H1 (cell line): ENCODE measurements around the gene FBXO30. TPM values are rescaled to one million over a fixed set of nuclear protein-coding genes. Genes with fewer than 3 reads are reported as not detected.

Source experiments
- CTCF ChIA-PET: fragments of 300-600 bp; sonication (Branson Sonifier 250); formaldehyde crosslinking; loops from one replicate; lab custom pipeline; 2021; ENCODE audit not compliant: partially characterized antibody; lab: Charles Lee
- POLR2A ChIA-PET: fragments of 300-600 bp; sonication (Branson Sonifier 250); formaldehyde crosslinking; loops from one replicate; lab custom pipeline; 2021; ENCODE audit warnings: inconsistent platforms; ENCODE audit not compliant: partially characterized antibody; lab: Charles Lee
- DNase-seq, 2 experiments: peaks; one replicate each; pipeline versions ENCODE4 v3.0.0 to v3.0.0-alpha.2; 2010 to 2022; ENCODE audit warnings: low spot score in 2 of 2, low read depth in 1 of 2, mixed read lengths in 1 of 2
- FAIRE-seq: peaks from 2 replicates; lab custom pipeline; 2011; peaks lifted over from hg19 to GRCh38; lab: Jason Lieb, UNC
- H2AFZ ChIP-seq: 2 replicates; pipeline ENCODE4 v1.8.1; 2012; ENCODE audit warnings: low read length, inconsistent platforms
- H2AK5ac ChIP-seq: 2 replicates; pipeline ENCODE4 v1.6.1; 2013; ENCODE audit warnings: low read depth, low read length
- H2BK120ac ChIP-seq: replicated peaks from 2 replicates; pipeline ENCODE3; 2013; ENCODE audit warnings: low read depth, low read length, inconsistent platforms
- H2BK12ac ChIP-seq: 2 replicates; pipeline ENCODE4 v1.6.1; 2013; ENCODE audit warnings: low read depth, low read length
- H2BK15ac ChIP-seq: 2 replicates; pipeline ENCODE4 v1.6.1; 2013; ENCODE audit warnings: low read length
- H2BK20ac ChIP-seq: 2 replicates; pipeline ENCODE4 v1.6.1; 2013; ENCODE audit warnings: low read length
- H2BK5ac ChIP-seq: 2 replicates; pipeline ENCODE4 v1.6.1; 2013; ENCODE audit warnings: low read depth, low read length
- H3K14ac ChIP-seq: 2 replicates; pipeline ENCODE4 v1.6.1; 2013; ENCODE audit warnings: inconsistent platforms; ENCODE audit not compliant: insufficient read length
- H3K18ac ChIP-seq: 2 replicates; pipeline ENCODE4 v1.6.1; 2013; ENCODE audit warnings: low read length; ENCODE audit errors: extremely low read depth
- H3K23ac ChIP-seq: 2 replicates; pipeline ENCODE4 v1.6.1; 2013; ENCODE audit warnings: inconsistent platforms; ENCODE audit not compliant: insufficient read length
- H3K23me2 ChIP-seq: 2 replicates; pipeline ENCODE4 v1.6.1; 2013; ENCODE audit warnings: low read depth, low read length
- H3K27ac ChIP-seq: 2 replicates; pipeline ENCODE4 v1.6.1; 2011; ENCODE audit warnings: low read depth, low read length, inconsistent platforms
- H3K27me3 ChIP-seq, 4 experiments: replicated peaks in 1 of 4; 1 replicate in 1 of 4; 2 replicates in 3 of 4; pipeline versions ENCODE4 v1.6.1 to v1.8.1; 2011 to 2013; ENCODE audit warnings: low read length in 3 of 4, mild to moderate bottlenecking in 3 of 4, inconsistent platforms in 2 of 4, mixed read lengths in 2 of 4, moderate library complexity in 1 of 4; ENCODE audit not compliant: control insufficient read depth in 3 of 4, insufficient read depth in 3 of 4; ENCODE audit errors: extremely low read depth in 1 of 4
- H3K36me3 ChIP-seq, 4 experiments: 2 replicates each; pipeline versions ENCODE4 v1.6.1 to v1.8.1; 2011 to 2013; ENCODE audit warnings: mild to moderate bottlenecking in 4 of 4, low read length in 3 of 4, moderate library complexity in 2 of 4, control low read depth in 1 of 4, inconsistent platforms in 1 of 4; ENCODE audit not compliant: insufficient read depth in 4 of 4, control insufficient read depth in 2 of 4
- H3K4ac ChIP-seq: replicated peaks from 2 replicates; pipeline ENCODE3; 2013; ENCODE audit warnings: low read length, low read depth, mixed read lengths, inconsistent platforms; ENCODE audit not compliant: insufficient read length
- H3K4me1 ChIP-seq, 4 experiments: replicated peaks in 1 of 4; 1 replicate in 1 of 4; 2 replicates in 3 of 4; pipeline versions ENCODE4 v1.6.1 to v1.8.1; 2011 to 2013; ENCODE audit warnings: low read length in 3 of 4, inconsistent platforms in 2 of 4, mixed read lengths in 1 of 4; ENCODE audit not compliant: insufficient read depth in 4 of 4, control insufficient read depth in 3 of 4
- H3K4me2 ChIP-seq, 2 experiments: 2 replicates each; pipeline versions ENCODE4 v1.6.1 to v1.8.1; 2011 to 2013; ENCODE audit warnings: low read depth in 2 of 2, low read length in 2 of 2, control low read depth in 1 of 2, inconsistent platforms in 1 of 2, mild to moderate bottlenecking in 1 of 2; ENCODE audit not compliant: insufficient read depth in 1 of 2
- H3K4me3 ChIP-seq, 4 experiments: fragments of 200-600, 300-600 bp in 1 of 4; sonication (generic), shearing (Covaris generic), sonication (Bioruptor Twin) in 1 of 4; 2 replicates each; pipeline versions ENCODE4 v1.5.1 to v1.8.1; 2011 to 2016; ENCODE audit warnings: low read length in 4 of 4, low read depth in 3 of 4, control low read depth in 2 of 4, inconsistent platforms in 2 of 4, mild to moderate bottlenecking in 2 of 4, mixed read lengths in 1 of 4, moderate library complexity in 1 of 4; ENCODE audit not compliant: insufficient read depth in 2 of 4; ENCODE audit errors: extremely low read depth in 1 of 4
- H3K56ac ChIP-seq: replicated peaks from 2 replicates; pipeline ENCODE3; 2013; ENCODE audit warnings: low read depth, mild to moderate bottlenecking, mixed read lengths, low read length, inconsistent platforms; ENCODE audit not compliant: insufficient read length
- H3K79me1 ChIP-seq: 2 replicates; pipeline ENCODE4 v1.6.1; 2013; ENCODE audit warnings: low read depth, low read length, control low read depth
- H3K79me2 ChIP-seq, 2 experiments: 2 replicates each; pipeline versions ENCODE4 v1.6.1 to v1.8.1; 2012 to 2013; ENCODE audit warnings: low read length in 2 of 2, mild to moderate bottlenecking in 2 of 2, inconsistent platforms in 1 of 2; ENCODE audit not compliant: insufficient read depth in 2 of 2, control insufficient read depth in 1 of 2
- H3K9ac ChIP-seq, 4 experiments: replicated peaks in 1 of 4; 1 replicate in 1 of 4; 2 replicates in 3 of 4; pipeline versions ENCODE4 v1.6.1 to v1.8.1; 2011 to 2013; ENCODE audit warnings: low read depth in 3 of 4, low read length in 3 of 4, control low read depth in 2 of 4, mild to moderate bottlenecking in 2 of 4, moderate library complexity in 2 of 4, inconsistent platforms in 1 of 4; ENCODE audit errors: extremely low read depth in 1 of 4
- H3K9me3 ChIP-seq, 2 experiments: 2 replicates each; pipeline versions ENCODE4 v1.6.1 to v1.8.1; 2012 to 2013; ENCODE audit warnings: mild to moderate bottlenecking in 2 of 2, moderate library complexity in 2 of 2, control low read depth in 1 of 2, inconsistent platforms in 1 of 2, low read depth in 1 of 2, low read length in 1 of 2, mixed read lengths in 1 of 2; ENCODE audit not compliant: insufficient read depth in 2 of 2
- H4K20me1 ChIP-seq, 2 experiments: replicated peaks in 1 of 2; 2 replicates each; pipeline versions ENCODE3 to v1.8.1; 2011 to 2013; ENCODE audit warnings: inconsistent platforms in 2 of 2, low read length in 2 of 2, mild to moderate bottlenecking in 1 of 2; ENCODE audit not compliant: insufficient read depth in 2 of 2, control insufficient read depth in 1 of 2
- H4K5ac ChIP-seq: 2 replicates; pipeline ENCODE4 v1.6.1; 2013; ENCODE audit warnings: low read length, low read depth, mixed read lengths, inconsistent platforms; ENCODE audit not compliant: insufficient read length
- H4K8ac ChIP-seq: 2 replicates; pipeline ENCODE4 v1.8.0; 2013; ENCODE audit warnings: mild to moderate bottlenecking, moderate library complexity, low read length, inconsistent platforms; ENCODE audit not compliant: insufficient read depth; ENCODE audit errors: extremely low read depth
- H4K91ac ChIP-seq: replicated peaks from 2 replicates; pipeline ENCODE3; 2013; ENCODE audit warnings: low read length, mixed read lengths, inconsistent platforms; ENCODE audit not compliant: insufficient read length
- KDM1A ChIP-seq: fragments of 200-600, 300-600 bp; sonication (generic); IDR thresholded peaks from 2 replicates; pipeline ENCODE4 v1.7.1; 2016; ENCODE audit warnings: mild to moderate bottlenecking, low read length, borderline replicate concordance
- POLR2AphosphoS5 ChIP-seq: IDR thresholded peaks from 2 replicates; pipeline ENCODE4 v1.6.1; 2011; ENCODE audit warnings: low read depth, low read length
- RBBP5 ChIP-seq: IDR thresholded peaks from 2 replicates; pipeline ENCODE4 v1.7.1; 2012; ENCODE audit warnings: low read depth, mild to moderate bottlenecking, inconsistent platforms, low read length, moderate library complexity, borderline replicate concordance
- SAP30 ChIP-seq: fragments of 300-600 bp; sonication (generic); IDR thresholded peaks from 2 replicates; pipeline ENCODE4 v1.7.1; 2012; ENCODE audit warnings: low read length, moderate library complexity, mild to moderate bottlenecking, inconsistent platforms; ENCODE audit not compliant: insufficient read depth, insufficient replicate concordance
- SUZ12 ChIP-seq: fragments of 200-600 bp; sonication (generic); IDR thresholded peaks from 2 replicates; pipeline ENCODE4 v1.6.1; 2012; ENCODE audit warnings: mild to moderate bottlenecking, inconsistent platforms, low read length, moderate library complexity, mixed read lengths
- TAF7 ChIP-seq: optimal IDR thresholded peaks from 2 replicates; pipeline ENCODE3; 2011; ENCODE audit warnings: low read depth, mild to moderate bottlenecking, inconsistent platforms, low read length, moderate library complexity, borderline replicate concordance
- TBP ChIP-seq: IDR thresholded peaks from 2 replicates; pipeline ENCODE4 v1.6.1; 2011; ENCODE audit warnings: low read depth, low read length, improper control_type of control experiment
- TEAD4 ChIP-seq: IDR thresholded peaks from 2 replicates; pipeline ENCODE4 v1.6.1; 2012; ENCODE audit warnings: low read depth, low read length, inconsistent platforms, mixed read lengths
- WGBS, 2 experiments: shearing (Covaris generic) in 1 of 2; methylation state at CpG; one replicate each; pipeline versions ENCODE4 v1.1.6 to v1.1.7; 2013 to 2015; ENCODE audit warnings: low lambda C conversion rate in 2 of 2, mixed read lengths in 2 of 2, inconsistent platforms in 1 of 2, low coverage in 1 of 2, missing lambda C conversion rate in 1 of 2; ENCODE audit not compliant: insufficient replicate concordance in 2 of 2, insufficient coverage in 1 of 2, insufficient read length in 1 of 2; ENCODE audit errors: extremely low coverage in 1 of 2, missing lambda C conversion rate in 1 of 2; 5-methylcytosine and 5-hydroxymethylcytosine counted together
- polyA plus RNA-seq, 7 experiments: library from polyadenylated mRNA; depleted of rRNA in 3 of 7; stranded (reverse) in 5 of 7; unstranded in 2 of 7; fragments of >200 nt in 5 of 7; fragments of 200-250 nt in 2 of 7; gene quantifications; 1 replicate in 5 of 7; 2 replicates in 1 of 7; 4 replicates in 1 of 7; pipeline versions ENCODE4 v1.2.1 to v1.2.3, GENCODE V29; 2011 to 2013; ENCODE audit warnings: missing spikeins in 2 of 7, mixed read lengths in 2 of 7
- total RNA-seq: library from RNA; stranded (reverse); fragmentation: NEBNext Ultra II Directional; extraction: Animal tissue kit (Norgen Biotek cat#: 25700); gene quantifications from 2 replicates; pipeline ENCODE4 v1.2.1, GENCODE V29; 2021

FBXO30 gene
- total and polyA plus RNA-seq, 2 of the 8 experiments (the other 6 are each of a cell fraction or from before 2014, with no cell fraction given): 3.9 to 18.3 TPM

DNA sequence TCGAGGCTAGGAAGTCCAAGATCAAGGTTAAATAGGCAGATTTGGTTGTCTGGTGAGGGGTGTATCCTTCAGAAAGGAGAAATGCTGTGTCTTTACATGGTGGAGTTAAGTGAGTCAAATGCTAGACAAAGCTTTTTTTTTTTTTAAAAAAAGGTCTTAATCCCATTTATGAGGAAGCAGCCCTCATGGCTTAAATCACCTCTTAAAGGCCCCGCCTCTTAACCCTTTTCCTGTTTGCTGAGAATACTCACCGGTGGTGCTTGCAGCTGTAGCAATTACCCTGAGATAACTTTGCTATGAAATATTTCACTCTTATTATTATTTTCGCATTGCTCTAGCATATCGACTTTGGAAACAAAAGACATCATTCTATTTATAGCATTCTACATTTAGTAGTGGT is 30.8 kb downstream of the FBXO30 start:
- H2AK5ac ChIP-seq: no peak overlapping the region
- no peaks in the 10 kb centered on the region for H3K27me3 ChIP-seq
- H2BK5ac ChIP-seq: no peak overlapping the region
- H3K9ac ChIP-seq: no peak overlapping the region
- H3K4me3 ChIP-seq: no peak overlapping the region
- no peak overlapping the region for H3K4ac ChIP-seq
- H3K23me2 ChIP-seq: no peaks in the 10 kb centered on the region
- H3K9me3 ChIP-seq: no peaks in the 10 kb centered on the region; a peak in 1 of 4 replicates
- DNase-seq (no peak), FAIRE-seq (no peak)
- H3K79me2 ChIP-seq: no peaks in the 10 kb centered on the region
- no peak overlapping the region for H2BK20ac ChIP-seq
- no peak overlapping the region for H2AFZ ChIP-seq
- POLR2A ChIA-PET: interaction anchor here (1.1 kb wide), 1 partner anchor 10 kb away, joined by 3 read pairs; no protein-coding TSS in a partner anchor
- no peak overlapping the region for H3K56ac ChIP-seq
- no peak overlapping the region for H4K5ac ChIP-seq
- H3K79me1 ChIP-seq: no peaks in the 10 kb centered on the region
- no peaks in the 10 kb centered on the region for H4K20me1 ChIP-seq
- 87% methylated on average over 5 of the region's 5 CpGs; no CpG with 5 or more reads in 1 of the 2 experiments for WGBS, 2 experiments
- CTCF ChIA-PET: no interaction called here
- no peak overlapping the region for H3K23ac ChIP-seq
- H3K14ac ChIP-seq: no peak overlapping the region
- H2BK15ac ChIP-seq: no peak overlapping the region
- H3K4me1 ChIP-seq: no peaks in the 10 kb centered on the region
- H3K36me3 ChIP-seq: peaks cover 0 to 7% (median 1%) of the 10 kb centered on the region in 4 experiments; a peak in 1 of 8 replicates
- H3K4me2 ChIP-seq: no peak overlapping the region
- no peak overlapping the region for H3K27ac ChIP-seq
- no peak for TF ChIP-seq TBP
- TF ChIP-seq KDM1A: no peak
- no peak for TF ChIP-seq POLR2AphosphoS5
- no peak for TF ChIP-seq RBBP5
- no peak for TF ChIP-seq TAF7
- no peak for TF ChIP-seq SUZ12
- no peak for TF ChIP-seq SAP30
- no peak for TF ChIP-seq TEAD4
- no peak overlapping the region for H2BK12ac ChIP-seq
- no peak overlapping the region for H4K8ac ChIP-seq
- H4K91ac ChIP-seq: no peak overlapping the region
- H3K18ac ChIP-seq: no peak overlapping the region
- no peak overlapping the region for H2BK120ac ChIP-seq
